ENCODE measurements around the gene ARHGAP20. TPM values are rescaled to one million over a fixed set of nuclear protein-coding genes. Genes with fewer than 3 reads are reported as not detected.

ARHGAP20 gene
- total and polyA plus RNA-seq, 2 of the 4 experiments (the other 2 are of a cell fraction) = 1.4 to 2.5 TPM

GRCh38 chr11:110601936-110602335 is 110.3 kb downstream of the ARHGAP20 start:
- H3K14ac ChIP-seq (replicated peaks; ENCODE audit: low read depth, low read length) = no peak overlapping the region
- H3K27me3 ChIP-seq (ENCODE audit: control insufficient read depth, insufficient read depth, low read length) = no peaks in the 10 kb centered on the region
- no peak overlapping the region for H4K91ac ChIP-seq (ENCODE audit: insufficient read depth, low read depth, low read length)
- H3K4me1 ChIP-seq (ENCODE audit: control insufficient read depth, insufficient read depth, low read length) = no peaks in the 10 kb centered on the region
- H3K9ac ChIP-seq (ENCODE audit: low read depth, low read length) = no peak overlapping the region
- ChIA-PET CTCF (no interaction called here), POLR2A (ENCODE audit: unreplicated experiment) (no interaction called here)
- no peak overlapping the region for H3K27ac ChIP-seq (ENCODE audit: insufficient read depth, low read length)
- no peak overlapping the region for H3K18ac ChIP-seq (ENCODE audit: low read depth, low read length)
- peaks cover 13% of the 10 kb centered on the region for H3K36me3 ChIP-seq (ENCODE audit: control insufficient read depth, insufficient read depth, low read length)
- H2BK120ac ChIP-seq (ENCODE audit: low read depth, low read length) = no peak overlapping the region
- H3K9me3 ChIP-seq (ENCODE audit: control insufficient read depth, insufficient read depth, low read length) = peaks cover 9% of the 10 kb centered on the region; the same call in 1 of the 2 replicates
- H2BK20ac ChIP-seq (ENCODE audit: low read depth, low read length) = no peak overlapping the region
- no peak overlapping the region for H3K4me2 ChIP-seq (ENCODE audit: low read depth, low read length)
- ATAC-seq (ENCODE audit: low read depth) (no peak), DNase-seq (no peak)
- no peak overlapping the region for H2BK5ac ChIP-seq (ENCODE audit: low read depth, low read length, poor library complexity, severe bottlenecking)
- no peak overlapping the region for H2AK5ac ChIP-seq (ENCODE audit: low read depth, low read length)
- no peak overlapping the region for H2BK15ac ChIP-seq (ENCODE audit: low read depth, low read length)
- no peak overlapping the region for H3K4ac ChIP-seq (ENCODE audit: low read depth, low read length)
- H4K5ac ChIP-seq (ENCODE audit: low read depth, low read length) = no peak overlapping the region
- no peaks in the 10 kb centered on the region for H4K20me1 ChIP-seq (ENCODE audit: insufficient read depth, low read length)
- intact Hi-C loops (cut with micrococcal nuclease) (no loop called here), dilution Hi-C loops (cut with HindIII; ENCODE audit: low sequenced_read_pairs, unreplicated experiment) (no loop called here), in situ Hi-C loops (cut with MboI; ENCODE audit: low sequenced_read_pairs) (no loop called here)
- H2AK9ac ChIP-seq (replicated peaks; ENCODE audit: low read depth, low read length, poor library complexity) = no peak overlapping the region
- no peak overlapping the region for H3K4me3 ChIP-seq (ENCODE audit: insufficient read depth, low read depth, low read length)
- no peak overlapping the region for H3K23ac ChIP-seq (ENCODE audit: low read depth, low read length)
- no peaks in the 10 kb centered on the region for H3K9me1 ChIP-seq (ENCODE audit: insufficient read depth, low read length)
- H3K79me1 ChIP-seq (ENCODE audit: low read depth in 1 of 2, low read length in 2 of 2) = no peaks in the 10 kb centered on the region
- TF ChIP-seq POLR2A (IDR thresholded peaks at IDR 0.05; ENCODE audit: low read depth, low read length) = no peak
- TF ChIP-seq USF2 (IDR thresholded peaks at IDR 0.05; ENCODE audit: low read depth, low read length) = no peak
- TF ChIP-seq BHLHE40 (IDR thresholded peaks at IDR 0.05; ENCODE audit: low read depth, low read length) = no peak
- TF ChIP-seq RFX5 (IDR thresholded peaks at IDR 0.05; ENCODE audit: low read depth, low read length) = no peak
- TF ChIP-seq MAFK (IDR thresholded peaks at IDR 0.05; ENCODE audit: low read depth, low read length) = no peak
- TF ChIP-seq FOS (IDR thresholded peaks at IDR 0.05; ENCODE audit: low read depth, low read length) = no peak
- TF ChIP-seq MAZ (IDR thresholded peaks at IDR 0.05; ENCODE audit: borderline replicate concordance, low read depth, low read length) = no peak
- TF ChIP-seq NFE2L2 (IDR thresholded peaks at IDR 0.05; ENCODE audit: low read depth, low read length) = no peak
- TF ChIP-seq CHD1 (IDR thresholded peaks at IDR 0.05; ENCODE audit: low read depth, low read length) = no peak
- no peak for TF ChIP-seq ELK1 (IDR thresholded peaks at IDR 0.05; ENCODE audit: borderline replicate concordance, low read depth, low read length)
- TF ChIP-seq MXI1 (IDR thresholded peaks at IDR 0.05; ENCODE audit: borderline replicate concordance, low read depth, low read length) = no peak
- TF ChIP-seq CEBPB (IDR thresholded peaks at IDR 0.05; ENCODE audit: low read depth, low read length) = no peak
- no peak for TF ChIP-seq CTCF (conservative IDR thresholded peaks at IDR 0.05; ENCODE audit: low read depth, low read length)
- WGBS, 2 experiments (ENCODE audit: extremely low coverage in 2 of 2, insufficient read length in 1 of 2) = no CpG with 5 or more reads among the region's 4 CpGs
- H4K8ac ChIP-seq (ENCODE audit: low read depth in 2 of 2, low read length in 2 of 2) = no peak overlapping the region
- no peak overlapping the region for H3K56ac ChIP-seq (ENCODE audit: extremely low read depth, insufficient read depth, low read length)
- BruUV-seq (replicated peaks) = no TSS peak
- H2AFZ ChIP-seq (replicated peaks; ENCODE audit: low read length, poor library complexity) = no peak overlapping the region
